A549 (cell line): ENCODE data around the gene TSPAN15. TPM values are rescaled to one million over a fixed set of nuclear protein-coding genes. Genes with fewer than 3 reads are reported as not detected.
A peak's percentile ranks its signal among the peaks of the same experiment; 100 is the strongest.

Experiments
- ATAC-seq, 2 experiments: fragments of 200-7000 bp in 1 of 2; fragments of >200 bp in 1 of 2; cut with Nextera tagmentation in 1 of 2; cut with Tn5 transposase in 1 of 2; 3 replicates each; pipeline versions ENCODE4 v1.8.0 to v1.9.1; 2018 to 2020; ENCODE audit warnings: mild to moderate bottlenecking in 1 of 2, moderate library complexity in 1 of 2
- CTCF ChIA-PET: fragments of 300-600 bp; sonication (Branson Sonifier 250); formaldehyde crosslinking; extraction: SDS; loops from one replicate; lab custom pipeline; 2021; ENCODE audit warnings: antibody characterized with exemption, inconsistent platforms; lab: Yijun Ruan, JAX
- POLR2A ChIA-PET: fragments of 350-600 bp; formaldehyde crosslinking; extraction: SDS; loops from one replicate; lab custom pipeline; 2021; ENCODE audit warnings: antibody characterized with exemption, inconsistent platforms; lab: Yijun Ruan, JAX
- DNase-seq, 2 experiments: peaks; one replicate each; pipeline versions ENCODE4 v3.0.0 to v3.0.0-alpha.2; 2011 to 2016; ENCODE audit warnings: low read depth in 1 of 2, low spot score in 1 of 2
- FAIRE-seq: peaks from 2 replicates; lab custom pipeline; 2011; peaks lifted over from hg19 to GRCh38; lab: Jason Lieb, UNC
- H3K27ac ChIP-seq, 2 experiments: fragments of >200 bp; sonication (Bioruptor Twin); formaldehyde crosslinking; 3 replicates each; pipeline ENCODE4 v1.5.1; 2016 to 2017
- H3K4me1 ChIP-seq: fragments of >200 bp; sonication (Bioruptor Twin); formaldehyde crosslinking; 3 replicates; pipeline ENCODE4 v1.6.1; 2016
- H3K4me2 ChIP-seq: fragments of >200 bp; sonication (Bioruptor Twin); formaldehyde crosslinking; 3 replicates; pipeline ENCODE4 v1.6.1; 2016
- H3K4me3 ChIP-seq: fragments of >200 bp; sonication (Bioruptor Twin); formaldehyde crosslinking; 3 replicates; pipeline ENCODE4 v1.5.1; 2016
- H3K9me3 ChIP-seq: fragments of >200 bp; sonication (Bioruptor Twin); formaldehyde crosslinking; 3 replicates; pipeline ENCODE4 v1.6.1; 2016
- BCL3 ChIP-seq: fragments of >200 bp; sonication (Bioruptor Twin); formaldehyde crosslinking; IDR thresholded peaks from 3 replicates; pipeline ENCODE4 v1.6.1; 2016
- CBX8 ChIP-seq: fragments of 200-600 bp; sonication (generic); IDR thresholded peaks from 2 replicates; pipeline ENCODE4 v1.6.1; 2016
- E2F6 ChIP-seq: IDR thresholded peaks from 2 replicates; pipeline ENCODE4 v1.6.1; 2012; ENCODE audit warnings: low read depth, borderline replicate concordance
- EP300 ChIP-seq, 2 experiments: fragments of >200 bp; sonication (Bioruptor Twin); formaldehyde crosslinking; IDR thresholded peaks; 2 replicates in 1 of 2; 3 replicates in 1 of 2; pipeline ENCODE4 v1.6.1; 2016 to 2017
- ESRRA ChIP-seq: fragments of 150-350 bp; IDR thresholded peaks from 2 replicates; pipeline ENCODE4 v1.6.1; 2014; ENCODE audit warnings: mild to moderate bottlenecking, low read length, borderline replicate concordance
- FOSL2 ChIP-seq, 2 experiments: fragments of 450-650 bp in 1 of 2; fragments of >200 bp in 1 of 2; sonication (Bioruptor Twin) in 1 of 2; formaldehyde crosslinking; IDR thresholded peaks; 2 replicates each; pipeline versions ENCODE4 v1.5.0 to v1.6.1; 2016 to 2020; ENCODE audit warnings: mild to moderate bottlenecking in 1 of 2, moderate library complexity in 1 of 2
- FOXS1 ChIP-seq: fragments of 250-450 bp; sonication (Bioruptor Pico); IDR thresholded peaks from 2 replicates; pipeline ENCODE4 v1.5.0; 2020; ENCODE audit warnings: mild to moderate bottlenecking, moderate library complexity
- HDAC2 ChIP-seq: fragments of 200-600 bp; sonication (generic); IDR thresholded peaks from 2 replicates; pipeline ENCODE4 v1.6.1; 2016
- HES2 ChIP-seq: fragments of >200 bp; sonication (Bioruptor Twin); formaldehyde crosslinking; IDR thresholded peaks from 2 replicates; pipeline ENCODE4 v1.6.1; 2016
- HOXB13 ChIP-seq: fragments of 250-450 bp; sonication (Bioruptor Pico); IDR thresholded peaks from 2 replicates; pipeline ENCODE4 v1.5.0; 2020; ENCODE audit warnings: low read depth, mild to moderate bottlenecking, moderate library complexity
- JUN ChIP-seq, 2 experiments: fragments of >200 bp; sonication (Bioruptor Twin); formaldehyde crosslinking; IDR thresholded peaks; 2 replicates in 1 of 2; 3 replicates in 1 of 2; pipeline ENCODE4 v1.6.1; 2016 to 2017
- JUNB ChIP-seq: fragments of >200 bp; sonication (Bioruptor Twin); formaldehyde crosslinking; IDR thresholded peaks from 2 replicates; pipeline ENCODE4 v1.6.1; 2016
- KDM1A ChIP-seq: fragments of 200-600 bp; sonication (generic); IDR thresholded peaks from 2 replicates; pipeline ENCODE4 v1.6.1; 2016; ENCODE audit warnings: low read depth, mild to moderate bottlenecking
- MAFK ChIP-seq: fragments of 450-650 bp; IDR thresholded peaks from 2 replicates; pipeline ENCODE4 v1.6.1; 2014; ENCODE audit not compliant: partially characterized antibody
- MAX ChIP-seq: IDR thresholded peaks from 2 replicates; pipeline ENCODE4 v1.6.1; 2012
- MYC ChIP-seq: IDR thresholded peaks from 2 replicates; pipeline ENCODE4 v1.6.1; 2012; ENCODE audit warnings: mild to moderate bottlenecking, inconsistent platforms, low read length, improper control_type of control experiment, borderline replicate concordance
- NPAS2 ChIP-seq: fragments of 250-450 bp; sonication (Bioruptor Pico); IDR thresholded peaks from 2 replicates; pipeline ENCODE4 v1.8.0; 2022; ENCODE audit warnings: mild to moderate bottlenecking, moderate library complexity, borderline replicate concordance
- POLR2AphosphoS2 ChIP-seq: conservative IDR thresholded peaks from 2 replicates; pipeline ENCODE4 v1.6.1; 2012; ENCODE audit warnings: low read length, improper control_type of control experiment, inconsistent platforms
- RAD21 ChIP-seq, 2 experiments: fragments of >200 bp in 1 of 2; sonication (Bioruptor Twin) in 1 of 2; formaldehyde crosslinking in 1 of 2; IDR thresholded peaks in 1 of 2; conservative IDR thresholded peaks in 1 of 2; 2 replicates in 1 of 2; 3 replicates in 1 of 2; pipeline ENCODE4 v1.6.1; 2012 to 2018; ENCODE audit warnings: inconsistent platforms in 1 of 2
- RARB ChIP-seq: fragments of 250-450 bp; sonication (Bioruptor Pico); IDR thresholded peaks from 2 replicates; pipeline ENCODE4 v1.8.0; 2021; ENCODE audit warnings: mild to moderate bottlenecking, moderate library complexity
- RCOR1 ChIP-seq: fragments of 150-350 bp; IDR thresholded peaks from 2 replicates; pipeline ENCODE4 v1.6.1; 2014; ENCODE audit warnings: antibody characterized with exemption, low read length, low read depth
- REST ChIP-seq: fragments of 200-600 bp; sonication (generic); IDR thresholded peaks from 2 replicates; pipeline ENCODE4 v1.6.1; 2016; ENCODE audit warnings: antibody characterized with exemption, mild to moderate bottlenecking, moderate library complexity
- RNF2 ChIP-seq: fragments of 200-600 bp; sonication (generic); IDR thresholded peaks from 2 replicates; pipeline ENCODE4 v1.6.1; 2016; ENCODE audit warnings: low read depth, mild to moderate bottlenecking, antibody characterized with exemption, moderate library complexity, borderline replicate concordance
- TFCP2L1 ChIP-seq: fragments of 250-450 bp; sonication (Bioruptor Pico); IDR thresholded peaks from 2 replicates; pipeline ENCODE4 v1.5.0; 2021; ENCODE audit warnings: mild to moderate bottlenecking
- USF2 ChIP-seq: fragments of 450-650 bp; IDR thresholded peaks from 2 replicates; pipeline ENCODE4 v1.6.1; 2014; ENCODE audit warnings: antibody characterized with exemption
- ZNF302 ChIP-seq: fragments of 250-450 bp; sonication (Bioruptor Pico); IDR thresholded peaks from 2 replicates; pipeline ENCODE4 v1.9.0; 2021; ENCODE audit warnings: inconsistent platforms, mild to moderate bottlenecking, moderate library complexity
- WGBS: methylation state at CpG from one replicate; pipeline ENCODE4 v1.1.6; 2017; ENCODE audit errors: missing lambda C conversion rate; 5-methylcytosine and 5-hydroxymethylcytosine counted together
- polyA plus RNA-seq, 4 experiments: library from polyadenylated mRNA; depleted of rRNA in 3 of 4; stranded (reverse); fragments of >200 nt; fragmentation: RNase III in 1 of 4; extraction: RNeasy Plus Mini Kit Qiagen cat#74134 plus additional on column Dnase treatment in 1 of 4; gene quantifications; 2 replicates in 3 of 4; 3 replicates in 1 of 4; pipeline ENCODE4 v1.2.3, GENCODE V29; 2011 to 2017

TSPAN15 gene
- polyA plus RNA-seq, 2 of the 4 experiments (the other 2 are of a cell fraction): 49.3 to 89.6 TPM

- ChIA-PET POLR2A (interaction anchor here (1.0 kb wide), 1 partner anchor 40 kb away, joined by 3 read pairs; no protein-coding TSS in a partner anchor), CTCF (interaction anchor here (0.6 to 21.3 kb wide), 19 partner anchors 10 to 407 kb away, joined by 3 to 424 read pairs (median 6); no protein-coding TSS in a partner anchor)
Observed at GRCh38 chr10:69406302-69406811, 44.9 kb upstream of the TSPAN15 start.

GRCh38 chr10:69406816-69407580 lies 44.3 kb upstream of the TSPAN15 start:
- TF ChIP-seq MYC: no peak
- no peak for TF ChIP-seq HDAC2
- TF ChIP-seq MAX: no peak
- no peak for TF ChIP-seq BCL3
- TF ChIP-seq REST: no peak
- TF ChIP-seq E2F6: no peak
- TF ChIP-seq TFCP2L1 (CRISPR knock-in tag): no peak
- TF ChIP-seq RAD21 (conservative IDR thresholded peaks at IDR 0.05 in 1 of 2, IDR thresholded peaks at IDR 0.05 in 1 of 2): no peak
- TF ChIP-seq KDM1A: no peak
- TF ChIP-seq MAFK: no peak
- TF ChIP-seq FOSL2 (IDR thresholded peaks at IDR 0.05): no peak
- no peak for TF ChIP-seq FOSL2 (CRISPR knock-in tag; IDR thresholded peaks at IDR 0.05)
- TF ChIP-seq ESRRA: no peak
- TF ChIP-seq CBX8: no peak
- TF ChIP-seq HOXB13 (CRISPR knock-in tag): no peak
- no peak for TF ChIP-seq ZNF302 (CRISPR knock-in tag)
- TF ChIP-seq EP300 (IDR thresholded peaks at IDR 0.05): no peak
- TF ChIP-seq POLR2AphosphoS2: no peak
- TF ChIP-seq JUNB: no peak
- TF ChIP-seq HES2: no peak
- Histone ChIP-seq H3K4me3 (no peak overlapping the region), H3K27ac (peak overlapping the region in 1 of 2 experiments; percentile 81; a peak in 1 of 6 replicates), H3K4me2 (no peak overlapping the region), H3K4me1 (peaks cover 14% of the 10 kb centered on the region), H3K9me3 (no peaks in the 10 kb centered on the region)
- ChIA-PET CTCF (interaction anchor here (0.6 to 21.3 kb wide), 38 partner anchors 11 to 408 kb away, joined by 3 to 424 read pairs (median 6); partner anchors contain the start of genes FAM241B and HKDC1), POLR2A (interaction anchor here (1.0 to 1.7 kb wide), 2 partner anchors 39 to 43 kb away, joined by 3 to 6 read pairs; no protein-coding TSS in a partner anchor)
- FAIRE-seq (no peak), ATAC-seq (peak in 1 of 2 experiments; percentile 4; a peak in 2 of 6 replicates), DNase-seq (no peak)
- 86% methylated on average over 6 of the region's 6 CpGs for WGBS

More at GRCh38 chr10:69406302-69406811, 44.9 kb upstream of the TSPAN15 start:
- ATAC-seq: peak in 1 of 2 experiments; percentile 3; a peak in 1 of 6 replicates
- peaks cover 14% of the 10 kb centered on the region for H3K4me1 ChIP-seq
- H3K9me3 ChIP-seq: no peaks in the 10 kb centered on the region
- H3K27ac ChIP-seq: 0 out of 6 replicates have a peak overlapping the region, but pooled peaks of 1 of the 2 experiments have one; percentile 12
- TF ChIP-seq RCOR1 (no peak), POLR2AphosphoS2 (no peak), FOXS1 (CRISPR knock-in tag) (no peak), MYC (no peak), TFCP2L1 (CRISPR knock-in tag) (no peak), NPAS2 (CRISPR knock-in tag) (no peak), JUN (IDR thresholded peaks at IDR 0.05) (no peak), USF2 (no peak), RNF2 (no peak), EP300 (IDR thresholded peaks at IDR 0.05) (no peak), RARB (no peak), HDAC2 (no peak), ESRRA (no peak)
- TF ChIP-seq, all 56 proteins: peak for 0
- WGBS: 67% methylated on average over 5 of the region's 5 CpGs
- Histone ChIP-seq H3K4me2 (no peak overlapping the region), H3K4me3 (no peak overlapping the region)
- FAIRE-seq (no peak), DNase-seq (no peak)
